CD4-positive, alpha-beta T cell treated with Interleukin-6 at 100 ng/mL for 8 hours (primary cell): ENCODE data around the gene SIRT7.

Experiments used
- DNase-seq: peaks from one replicate; pipeline ENCODE4 v3.0.0-alpha.2; 2020; ENCODE audit warnings: mixed read lengths, low spot score

Gene SIRT7

DNA sequence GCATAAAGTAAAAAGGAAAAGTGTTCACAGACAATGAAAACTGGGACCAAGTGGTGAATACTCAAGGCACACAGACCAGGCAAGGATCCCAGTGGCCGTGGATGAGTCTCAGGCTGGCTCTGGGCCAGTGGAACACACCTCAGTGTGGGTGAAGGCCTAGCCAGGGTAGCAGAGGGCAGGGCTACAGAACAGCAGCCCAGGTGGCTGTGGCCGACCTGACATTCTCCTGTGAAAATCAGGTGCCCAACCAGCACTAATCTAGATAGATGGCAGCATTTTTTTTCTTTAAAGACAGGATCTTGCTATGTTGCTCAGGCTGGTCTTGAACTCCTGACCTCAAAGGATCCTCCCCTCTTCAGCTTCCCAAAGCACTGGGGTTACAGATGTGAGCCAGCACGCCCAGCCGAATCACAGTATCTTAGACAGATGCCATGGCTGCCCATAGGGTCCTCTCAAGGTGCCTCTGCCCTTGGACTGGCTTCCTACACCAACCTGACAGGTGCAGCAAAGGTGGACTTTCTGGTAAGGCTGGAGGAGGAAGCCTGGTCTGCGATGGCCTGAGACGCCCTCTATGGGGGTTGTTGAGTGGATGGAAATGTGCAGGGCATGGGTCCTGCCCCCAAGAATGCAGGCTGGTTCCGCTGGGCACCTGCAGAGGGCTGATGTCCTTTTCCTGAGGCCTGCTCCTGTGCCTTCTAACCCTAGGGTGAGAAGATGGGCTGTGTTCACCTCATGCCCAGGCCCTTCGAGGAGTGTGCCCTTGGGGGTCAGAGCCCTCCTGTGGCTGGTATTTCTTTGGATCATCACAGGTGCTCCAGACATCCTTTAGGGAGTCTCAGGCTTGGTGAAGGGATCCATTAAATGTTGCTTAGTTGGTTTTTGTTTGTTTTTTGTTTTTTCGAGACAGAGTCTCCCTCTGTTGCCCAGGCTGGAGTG, 53.9 kb downstream of the SIRT7 start:
- DNase-seq, result no peak

DNA sequence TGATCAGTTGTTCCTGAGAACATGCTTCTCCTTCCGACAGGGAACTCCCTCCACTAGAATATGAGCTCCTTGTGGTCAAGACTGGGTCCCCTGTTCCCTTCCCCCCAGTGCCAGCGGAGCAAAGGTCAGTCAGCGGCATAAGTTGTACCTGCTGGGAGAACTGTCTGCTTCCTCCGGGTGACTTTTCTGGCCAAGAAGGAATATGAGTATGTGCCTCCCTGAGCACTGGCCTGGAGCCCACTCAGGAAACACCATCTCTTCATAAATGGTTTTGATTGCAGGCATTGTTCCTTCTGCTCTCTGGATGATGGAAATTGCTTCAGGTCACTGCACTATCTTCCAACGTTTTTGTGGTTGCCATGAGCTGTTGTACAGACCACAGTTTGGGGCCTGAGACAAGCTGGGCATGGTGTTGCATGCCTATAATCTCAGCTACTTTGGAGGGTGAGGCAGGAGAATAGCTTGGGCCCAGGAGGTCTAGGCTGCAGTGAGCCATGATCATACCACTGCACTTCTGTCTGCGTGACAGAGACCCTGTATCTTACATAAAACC, 54.8 kb downstream of the SIRT7 start:
- DNase-seq, result no peak
